GM23338 (cell line): Measurements from ENCODE around the gene ZNF783.

ENCODE experiments used
- EZH2 ChIP-seq: fragments of 200-600 bp; sonication (generic); IDR thresholded peaks from one replicate; pipeline ENCODE4 v1.8.0; 2017; ENCODE audit warnings: antibody characterized with exemption, mild to moderate bottlenecking, low read depth; ENCODE audit not compliant: unreplicated experiment
- EZH2phosphoT487 ChIP-seq: fragments of 200-600 bp; sonication (generic); IDR thresholded peaks from one replicate; pipeline ENCODE4 v1.8.1; 2018; ENCODE audit warnings: antibody characterized with exemption; ENCODE audit not compliant: unreplicated experiment
- JUNB ChIP-seq: IDR thresholded peaks from one replicate; pipeline ENCODE4 v1.6.1; 2016; ENCODE audit warnings: antibody characterized with exemption; ENCODE audit not compliant: unreplicated experiment
- POLR2AphosphoS5 ChIP-seq: IDR thresholded peaks from 2 replicates; pipeline ENCODE4 v1.6.1; 2016; ENCODE audit warnings: antibody characterized with exemption, low read depth
- ZNF114 ChIP-seq: fragments of 250-450 bp; sonication (Bioruptor Pico); IDR thresholded peaks from 2 replicates; pipeline ENCODE4 v1.5.0; 2020; ENCODE audit warnings: mild to moderate bottlenecking, moderate library complexity
- TF ChIP-seq, protein P1 (sequence below): IDR thresholded peaks from one replicate; pipeline ENCODE4 v1.6.1; 2018; ENCODE audit warnings: antibody characterized with exemption; ENCODE audit not compliant: unreplicated experiment
- TF ChIP-seq, protein P2 (sequence below), 2 experiments: fragments of 200-600 bp in 1 of 2; sonication (generic) in 1 of 2; conservative IDR thresholded peaks; 2 replicates each; pipeline versions ENCODE4 v1.5.1 to v1.6.1; 2016 to 2017; ENCODE audit warnings: antibody characterized with exemption in 2 of 2, low read depth in 2 of 2, mild to moderate bottlenecking in 2 of 2, moderate library complexity in 1 of 2
- TF ChIP-seq, protein P3 (sequence below): fragments of 250-450 bp; sonication (Bioruptor Pico); IDR thresholded peaks from 2 replicates; pipeline ENCODE4 v1.5.0; 2020; ENCODE audit warnings: mild to moderate bottlenecking, moderate library complexity

DNA sequence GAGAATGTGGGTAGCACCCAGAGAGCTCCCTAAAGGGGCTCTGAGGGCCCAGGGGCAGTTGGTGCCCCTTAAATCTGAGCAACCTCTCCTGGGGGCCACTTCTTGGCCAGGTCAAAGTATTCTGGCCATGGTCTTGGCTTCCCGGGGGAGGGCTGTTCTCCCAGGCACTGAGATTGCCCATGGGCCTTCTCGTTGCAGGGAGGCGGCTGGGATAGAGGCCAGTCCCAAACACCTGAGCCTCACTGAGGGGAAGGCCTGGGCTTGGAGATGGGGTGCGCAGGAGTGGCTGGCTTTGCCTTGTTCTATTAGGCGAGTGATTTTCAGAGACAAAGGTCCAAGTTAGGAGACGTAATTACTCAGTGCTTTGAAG lies 33.5 kb downstream of the ZNF783 start:
- TF ChIP-seq EZH2: no peak
- TF ChIP-seq, protein P1, sequence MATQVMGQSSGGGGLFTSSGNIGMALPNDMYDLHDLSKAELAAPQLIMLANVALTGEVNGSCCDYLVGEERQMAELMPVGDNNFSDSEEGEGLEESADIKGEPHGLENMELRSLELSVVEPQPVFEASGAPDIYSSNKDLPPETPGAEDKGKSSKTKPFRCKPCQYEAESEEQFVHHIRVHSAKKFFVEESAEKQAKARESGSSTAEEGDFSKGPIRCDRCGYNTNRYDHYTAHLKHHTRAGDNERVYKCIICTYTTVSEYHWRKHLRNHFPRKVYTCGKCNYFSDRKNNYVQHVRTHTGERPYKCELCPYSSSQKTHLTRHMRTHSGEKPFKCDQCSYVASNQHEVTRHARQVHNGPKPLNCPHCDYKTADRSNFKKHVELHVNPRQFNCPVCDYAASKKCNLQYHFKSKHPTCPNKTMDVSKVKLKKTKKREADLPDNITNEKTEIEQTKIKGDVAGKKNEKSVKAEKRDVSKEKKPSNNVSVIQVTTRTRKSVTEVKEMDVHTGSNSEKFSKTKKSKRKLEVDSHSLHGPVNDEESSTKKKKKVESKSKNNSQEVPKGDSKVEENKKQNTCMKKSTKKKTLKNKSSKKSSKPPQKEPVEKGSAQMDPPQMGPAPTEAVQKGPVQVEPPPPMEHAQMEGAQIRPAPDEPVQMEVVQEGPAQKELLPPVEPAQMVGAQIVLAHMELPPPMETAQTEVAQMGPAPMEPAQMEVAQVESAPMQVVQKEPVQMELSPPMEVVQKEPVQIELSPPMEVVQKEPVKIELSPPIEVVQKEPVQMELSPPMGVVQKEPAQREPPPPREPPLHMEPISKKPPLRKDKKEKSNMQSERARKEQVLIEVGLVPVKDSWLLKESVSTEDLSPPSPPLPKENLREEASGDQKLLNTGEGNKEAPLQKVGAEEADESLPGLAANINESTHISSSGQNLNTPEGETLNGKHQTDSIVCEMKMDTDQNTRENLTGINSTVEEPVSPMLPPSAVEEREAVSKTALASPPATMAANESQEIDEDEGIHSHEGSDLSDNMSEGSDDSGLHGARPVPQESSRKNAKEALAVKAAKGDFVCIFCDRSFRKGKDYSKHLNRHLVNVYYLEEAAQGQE: no peak
- TF ChIP-seq, protein P2, sequence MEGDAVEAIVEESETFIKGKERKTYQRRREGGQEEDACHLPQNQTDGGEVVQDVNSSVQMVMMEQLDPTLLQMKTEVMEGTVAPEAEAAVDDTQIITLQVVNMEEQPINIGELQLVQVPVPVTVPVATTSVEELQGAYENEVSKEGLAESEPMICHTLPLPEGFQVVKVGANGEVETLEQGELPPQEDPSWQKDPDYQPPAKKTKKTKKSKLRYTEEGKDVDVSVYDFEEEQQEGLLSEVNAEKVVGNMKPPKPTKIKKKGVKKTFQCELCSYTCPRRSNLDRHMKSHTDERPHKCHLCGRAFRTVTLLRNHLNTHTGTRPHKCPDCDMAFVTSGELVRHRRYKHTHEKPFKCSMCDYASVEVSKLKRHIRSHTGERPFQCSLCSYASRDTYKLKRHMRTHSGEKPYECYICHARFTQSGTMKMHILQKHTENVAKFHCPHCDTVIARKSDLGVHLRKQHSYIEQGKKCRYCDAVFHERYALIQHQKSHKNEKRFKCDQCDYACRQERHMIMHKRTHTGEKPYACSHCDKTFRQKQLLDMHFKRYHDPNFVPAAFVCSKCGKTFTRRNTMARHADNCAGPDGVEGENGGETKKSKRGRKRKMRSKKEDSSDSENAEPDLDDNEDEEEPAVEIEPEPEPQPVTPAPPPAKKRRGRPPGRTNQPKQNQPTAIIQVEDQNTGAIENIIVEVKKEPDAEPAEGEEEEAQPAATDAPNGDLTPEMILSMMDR (conservative IDR thresholded peaks at IDR 0.05; ENCODE audit: low read depth in 2 of 2): no peak
- no peak for TF ChIP-seq ZNF114
- TF ChIP-seq, protein P3, sequence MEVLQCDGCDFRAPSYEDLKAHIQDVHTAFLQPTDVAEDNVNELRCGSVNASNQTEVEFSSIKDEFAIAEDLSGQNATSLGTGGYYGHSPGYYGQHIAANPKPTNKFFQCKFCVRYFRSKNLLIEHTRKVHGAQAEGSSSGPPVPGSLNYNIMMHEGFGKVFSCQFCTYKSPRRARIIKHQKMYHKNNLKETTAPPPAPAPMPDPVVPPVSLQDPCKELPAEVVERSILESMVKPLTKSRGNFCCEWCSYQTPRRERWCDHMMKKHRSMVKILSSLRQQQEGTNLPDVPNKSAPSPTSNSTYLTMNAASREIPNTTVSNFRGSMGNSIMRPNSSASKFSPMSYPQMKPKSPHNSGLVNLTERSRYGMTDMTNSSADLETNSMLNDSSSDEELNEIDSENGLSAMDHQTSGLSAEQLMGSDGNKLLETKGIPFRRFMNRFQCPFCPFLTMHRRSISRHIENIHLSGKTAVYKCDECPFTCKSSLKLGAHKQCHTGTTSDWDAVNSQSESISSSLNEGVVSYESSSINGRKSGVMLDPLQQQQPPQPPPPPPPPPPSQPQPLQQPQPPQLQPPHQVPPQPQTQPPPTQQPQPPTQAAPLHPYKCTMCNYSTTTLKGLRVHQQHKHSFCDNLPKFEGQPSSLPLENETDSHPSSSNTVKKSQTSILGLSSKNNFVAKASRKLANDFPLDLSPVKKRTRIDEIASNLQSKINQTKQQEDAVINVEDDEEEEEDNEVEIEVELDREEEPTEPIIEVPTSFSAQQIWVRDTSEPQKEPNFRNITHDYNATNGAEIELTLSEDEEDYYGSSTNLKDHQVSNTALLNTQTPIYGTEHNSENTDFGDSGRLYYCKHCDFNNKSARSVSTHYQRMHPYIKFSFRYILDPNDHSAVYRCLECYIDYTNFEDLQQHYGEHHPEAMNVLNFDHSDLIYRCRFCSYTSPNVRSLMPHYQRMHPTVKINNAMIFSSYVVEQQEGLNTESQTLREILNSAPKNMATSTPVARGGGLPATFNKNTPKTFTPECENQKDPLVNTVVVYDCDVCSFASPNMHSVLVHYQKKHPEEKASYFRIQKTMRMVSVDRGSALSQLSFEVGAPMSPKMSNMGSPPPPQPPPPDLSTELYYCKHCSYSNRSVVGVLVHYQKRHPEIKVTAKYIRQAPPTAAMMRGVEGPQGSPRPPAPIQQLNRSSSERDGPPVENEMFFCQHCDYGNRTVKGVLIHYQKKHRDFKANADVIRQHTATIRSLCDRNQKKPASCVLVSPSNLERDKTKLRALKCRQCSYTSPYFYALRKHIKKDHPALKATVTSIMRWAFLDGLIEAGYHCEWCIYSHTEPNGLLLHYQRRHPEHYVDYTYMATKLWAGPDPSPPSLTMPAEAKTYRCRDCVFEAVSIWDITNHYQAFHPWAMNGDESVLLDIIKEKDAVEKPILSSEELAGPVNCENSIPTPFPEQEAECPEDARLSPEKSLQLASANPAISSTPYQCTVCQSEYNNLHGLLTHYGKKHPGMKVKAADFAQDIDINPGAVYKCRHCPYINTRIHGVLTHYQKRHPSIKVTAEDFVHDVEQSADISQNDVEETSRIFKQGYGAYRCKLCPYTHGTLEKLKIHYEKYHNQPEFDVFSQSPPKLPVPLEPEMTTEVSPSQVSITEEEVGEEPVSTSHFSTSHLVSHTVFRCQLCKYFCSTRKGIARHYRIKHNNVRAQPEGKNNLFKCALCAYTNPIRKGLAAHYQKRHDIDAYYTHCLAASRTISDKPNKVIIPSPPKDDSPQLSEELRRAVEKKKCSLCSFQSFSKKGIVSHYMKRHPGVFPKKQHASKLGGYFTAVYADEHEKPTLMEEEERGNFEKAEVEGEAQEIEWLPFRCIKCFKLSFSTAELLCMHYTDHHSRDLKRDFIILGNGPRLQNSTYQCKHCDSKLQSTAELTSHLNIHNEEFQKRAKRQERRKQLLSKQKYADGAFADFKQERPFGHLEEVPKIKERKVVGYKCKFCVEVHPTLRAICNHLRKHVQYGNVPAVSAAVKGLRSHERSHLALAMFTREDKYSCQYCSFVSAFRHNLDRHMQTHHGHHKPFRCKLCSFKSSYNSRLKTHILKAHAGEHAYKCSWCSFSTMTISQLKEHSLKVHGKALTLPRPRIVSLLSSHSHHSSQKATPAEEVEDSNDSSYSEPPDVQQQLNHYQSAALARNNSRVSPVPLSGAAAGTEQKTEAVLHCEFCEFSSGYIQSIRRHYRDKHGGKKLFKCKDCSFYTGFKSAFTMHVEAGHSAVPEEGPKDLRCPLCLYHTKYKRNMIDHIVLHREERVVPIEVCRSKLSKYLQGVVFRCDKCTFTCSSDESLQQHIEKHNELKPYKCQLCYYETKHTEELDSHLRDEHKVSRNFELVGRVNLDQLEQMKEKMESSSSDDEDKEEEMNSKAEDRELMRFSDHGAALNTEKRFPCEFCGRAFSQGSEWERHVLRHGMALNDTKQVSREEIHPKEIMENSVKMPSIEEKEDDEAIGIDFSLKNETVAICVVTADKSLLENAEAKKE (CRISPR knock-in tag): no peak
- no peak for TF ChIP-seq POLR2AphosphoS5
- TF ChIP-seq JUNB: no peak
- no peak for TF ChIP-seq EZH2phosphoT487
